GM12878 (cell line): ENCODE measurements around the gene ASAP2. TPM values are rescaled to one million over a fixed set of nuclear protein-coding genes. Genes with fewer than 3 reads are reported as not detected.

ENCODE experiments used
- ATAC-seq: fragments of 200-7000 bp; cut with Tn5 transposase; 3 replicates; pipeline ENCODE4 v1.9.1; 2020; ENCODE audit warnings: mild to moderate bottlenecking, moderate library complexity
- BruUV-seq: library from RNA; stranded (reverse); fragments of 400-500 nt; replicated peaks from 2 replicates; lab custom pipeline; 2021; lab: Mats Ljungman, UMichigan
- CTCF ChIA-PET: fragments of 300-600 bp; sonication (Branson Sonifier 250); formaldehyde crosslinking; extraction: SDS; loops from one replicate; lab custom pipeline; 2021; ENCODE audit warnings: inconsistent platforms; lab: Yijun Ruan, JAX
- POLR2A ChIA-PET: fragments of 350-600 bp; formaldehyde crosslinking; extraction: SDS; loops from one replicate; lab custom pipeline; 2021; ENCODE audit warnings: inconsistent platforms; lab: Charles Lee
- RAD21 ChIA-PET: fragments of 300-600 bp; sonication (Branson Sonifier 250); formaldehyde crosslinking; loops from one replicate; lab custom pipeline; 2023; ENCODE audit warnings: antibody characterized with exemption; ENCODE audit not compliant: unreplicated experiment; lab: Charles Lee
- SMC1A ChIA-PET: fragments of 300-600 bp; sonication (Branson Sonifier 250); formaldehyde crosslinking; loops from one replicate; lab custom pipeline; 2023; ENCODE audit not compliant: unreplicated experiment, uncharacterized antibody; lab: Charles Lee
- DNase-seq: peaks from one replicate; pipeline ENCODE4 v3.0.0-alpha.2; 2011; ENCODE audit warnings: low read depth, low spot score
- FAIRE-seq: peaks from 3 replicates; lab custom pipeline; 2011; peaks lifted over from hg19 to GRCh38; lab: Jason Lieb, UNC
- H2AFZ ChIP-seq: 2 replicates; pipeline ENCODE4 v1.6.0; 2011; ENCODE audit warnings: low read depth, low read length, control low read depth; ENCODE audit not compliant: control insufficient read depth
- H3K27ac ChIP-seq: 2 replicates; pipeline ENCODE4 v1.5.1; 2011; ENCODE audit warnings: control low read depth; ENCODE audit not compliant: control insufficient read depth, insufficient read depth
- H3K27me3 ChIP-seq, 2 experiments: replicated peaks in 1 of 2; 2 replicates each; pipeline versions ENCODE4 v1.6.0 to v1.6.1; 2011; ENCODE audit warnings: low read length in 1 of 2; ENCODE audit not compliant: control insufficient read depth in 2 of 2, insufficient read depth in 2 of 2
- H3K36me3 ChIP-seq, 2 experiments: 2 replicates each; pipeline ENCODE4 v1.5.1; 2011; ENCODE audit warnings: low read length in 1 of 2; ENCODE audit not compliant: control insufficient read depth in 2 of 2, insufficient read depth in 2 of 2
- H3K4me1 ChIP-seq: 2 replicates; pipeline ENCODE4 v1.6.1; 2011; ENCODE audit warnings: mild to moderate bottlenecking, low read length, moderate library complexity, mixed read lengths; ENCODE audit not compliant: control insufficient read depth, insufficient read depth
- H3K4me2 ChIP-seq: 2 replicates; pipeline ENCODE4 v1.6.0; 2011; ENCODE audit warnings: control low read depth; ENCODE audit not compliant: control insufficient read depth, insufficient read depth
- H3K4me3 ChIP-seq: fragments of 200-600 bp; sonication (generic); 2 replicates; pipeline ENCODE4 v1.5.1; 2016
- H3K79me2 ChIP-seq: 2 replicates; pipeline ENCODE4 v1.6.0; 2011; ENCODE audit warnings: low read length; ENCODE audit not compliant: control insufficient read depth, insufficient read depth
- H3K9ac ChIP-seq: 2 replicates; pipeline ENCODE4 v1.8.0; 2011; ENCODE audit warnings: low read length, control low read depth, mixed read lengths; ENCODE audit not compliant: control insufficient read depth, insufficient read depth
- H3K9me3 ChIP-seq: replicated peaks from 3 replicates; pipeline ENCODE4 v1.5.1; 2011; ENCODE audit warnings: mild to moderate bottlenecking, low read length; ENCODE audit not compliant: control insufficient read depth, insufficient read depth
- H4K20me1 ChIP-seq: 2 replicates; pipeline ENCODE4 v1.6.0; 2011; ENCODE audit not compliant: control insufficient read depth, insufficient read depth
- BCL11A ChIP-seq: IDR thresholded peaks from 2 replicates; pipeline ENCODE4 v1.6.1; 2011; ENCODE audit warnings: low read depth, low read length
- FOS ChIP-seq: IDR thresholded peaks from 3 replicates; pipeline ENCODE4 v1.6.1; 2011; ENCODE audit warnings: borderline replicate concordance; ENCODE audit not compliant: insufficient read length; ENCODE audit errors: extremely low read depth
- IKZF2 ChIP-seq, 2 experiments: fragments of 450-650 bp; IDR thresholded peaks; 2 replicates each; pipeline ENCODE4 v1.6.1; 2017; ENCODE audit warnings: mild to moderate bottlenecking in 2 of 2, moderate library complexity in 2 of 2
- NFYB ChIP-seq: IDR thresholded peaks from 2 replicates; pipeline ENCODE4 v1.6.1; 2011; ENCODE audit warnings: low read depth, mild to moderate bottlenecking, low read length, improper control_type of control experiment, moderate library complexity; ENCODE audit not compliant: insufficient read depth
- NRF1 ChIP-seq: conservative IDR thresholded peaks from 2 replicates; pipeline ENCODE4 v1.6.1; 2011; ENCODE audit warnings: mild to moderate bottlenecking, low read depth, low read length, improper control_type of control experiment
- RELA ChIP-seq: fragments of 450-650 bp; IDR thresholded peaks from 2 replicates; pipeline ENCODE4 v1.8.0; 2014; ENCODE audit warnings: borderline replicate concordance; ENCODE audit not compliant: partially characterized antibody
- SMAD1 ChIP-seq: fragments of 450-650 bp; IDR thresholded peaks from 2 replicates; pipeline ENCODE4 v1.6.1; 2018; ENCODE audit warnings: mild to moderate bottlenecking, low read depth; ENCODE audit not compliant: partially characterized antibody
- SP1 ChIP-seq: IDR thresholded peaks from one replicate; pipeline ENCODE4 v1.6.1; 2011; ENCODE audit warnings: low read depth, low read length
- ZNF687 ChIP-seq: fragments of 450-650 bp; IDR thresholded peaks from 2 replicates; pipeline ENCODE4 v1.6.1; 2017; ENCODE audit warnings: mild to moderate bottlenecking, moderate library complexity
- WGBS: methylation state at CpG from one replicate; pipeline ENCODE4 v1.1.6; 2016; ENCODE audit warnings: low lambda C conversion rate; ENCODE audit not compliant: insufficient replicate concordance, insufficient coverage; ENCODE audit errors: missing lambda C conversion rate; 5-methylcytosine and 5-hydroxymethylcytosine counted together
- in situ Hi-C: fragments of 300-500 bp; cut with MboI; formaldehyde crosslinking; loops from 9 replicates; pipeline ENCODE4 v1.14.3; 2018; ENCODE audit warnings: mixed read lengths
- intact Hi-C: fragments of 100-400 bp; cut with micrococcal nuclease; formaldehyde crosslinking; loops from one replicate; pipeline ENCODE4 v1.14.2; 2022; ENCODE audit not compliant: unreplicated experiment
- polyA plus RNA-seq, 11 experiments: library from polyadenylated mRNA; depleted of rRNA in 4 of 11; unstranded in 6 of 11; stranded (reverse) in 5 of 11; fragments of >200 nt; fragmentation: Nextera tagmentation in 4 of 11; fragmentation: Illumina TruSeq in 1 of 11; extraction: Ambion mirVana in 4 of 11; extraction: Trizol in 1 of 11; gene quantifications; 1 replicate in 1 of 11; 2 replicates in 10 of 11; pipeline versions ENCODE4 v1.2.1 to v1.2.3, GENCODE V29; 2011 to 2016; ENCODE audit warnings: inconsistent platforms in 2 of 11, missing spikeins in 2 of 11, low read depth in 1 of 11
- total RNA-seq, 4 experiments: library from RNA; depleted of rRNA in 3 of 4; stranded (reverse); fragments of >200 nt in 3 of 4; fragmentation: Illumina TruSeq in 1 of 4; extraction: Trizol in 1 of 4; gene quantifications; 2 replicates each; pipeline versions ENCODE4 v1.2.1 to v1.2.3, GENCODE V29; 2013 to 2021
- TF ChIP-seq, protein P1 (sequence below): IDR thresholded peaks from 2 replicates; pipeline ENCODE4 v1.6.1; 2012; ENCODE audit warnings: low read depth, low read length, improper control_type of control experiment
- TF ChIP-seq, protein P2 (sequence below): fragments of 450-650 bp; formaldehyde crosslinking; IDR thresholded peaks from 2 replicates; pipeline ENCODE4 v1.4.0; 2020; ENCODE audit warnings: mild to moderate bottlenecking, moderate library complexity

The ASAP2 gene
- total and polyA plus RNA-seq, 10 of the 15 experiments (the other 5 are each of a cell fraction or from before 2014, with no cell fraction given), result 0.05 to 0.27 (median 0.07) TPM; not detected in 4

DNA sequence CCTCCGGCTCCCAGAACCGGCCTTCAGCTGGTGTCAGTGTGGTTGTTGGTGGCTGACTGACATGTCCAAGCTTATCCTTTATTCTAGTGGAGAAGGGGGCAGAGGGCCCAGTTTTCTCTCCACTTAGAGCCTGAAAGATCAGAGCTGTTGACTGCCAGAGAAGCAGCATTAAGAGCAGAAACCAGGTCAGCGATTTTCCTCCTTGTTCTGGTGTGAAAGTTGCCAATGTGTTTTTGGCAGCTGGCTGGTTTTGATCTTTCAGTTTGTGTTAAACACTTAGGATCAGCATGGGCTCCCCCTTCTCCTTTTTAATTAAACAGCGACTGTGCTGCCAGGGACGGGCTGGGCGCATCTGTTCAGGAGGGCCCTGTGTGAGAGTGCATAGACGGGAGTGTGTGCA lies 100.9 kb downstream of the ASAP2 start:
- ATAC-seq (no peak), FAIRE-seq (no peak)
- in situ Hi-C loops, result no loop called here
- Histone ChIP-seq H3K9me3 (no peaks in the 10 kb centered on the region), H3K4me1 (no peaks in the 10 kb centered on the region), H3K27ac (no peak overlapping the region), H3K9ac (no peak overlapping the region), H3K27me3 (no peaks in the 10 kb centered on the region), H3K4me3 (no peak overlapping the region), H3K4me2 (no peak overlapping the region), H2AFZ (no peak overlapping the region)
- ChIA-PET POLR2A (no interaction called here), CTCF (no interaction called here), RAD21 (no interaction called here)
- 52% methylated on average over 7 of the region's 7 CpGs for WGBS
- BruUV-seq, result no TSS peak
- TF ChIP-seq NRF1 (no peak), SP1 (no peak), SMAD1 (no peak), FOS (no peak), RELA (no peak), BCL11A (no peak), NFYB (no peak), ZNF687 (no peak), IKZF2 (IDR thresholded peaks at IDR 0.05) (no peak)
- TF ChIP-seq, protein P1, sequence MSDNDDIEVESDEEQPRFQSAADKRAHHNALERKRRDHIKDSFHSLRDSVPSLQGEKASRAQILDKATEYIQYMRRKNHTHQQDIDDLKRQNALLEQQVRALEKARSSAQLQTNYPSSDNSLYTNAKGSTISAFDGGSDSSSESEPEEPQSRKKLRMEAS, result no peak
- TF ChIP-seq, protein P2, sequence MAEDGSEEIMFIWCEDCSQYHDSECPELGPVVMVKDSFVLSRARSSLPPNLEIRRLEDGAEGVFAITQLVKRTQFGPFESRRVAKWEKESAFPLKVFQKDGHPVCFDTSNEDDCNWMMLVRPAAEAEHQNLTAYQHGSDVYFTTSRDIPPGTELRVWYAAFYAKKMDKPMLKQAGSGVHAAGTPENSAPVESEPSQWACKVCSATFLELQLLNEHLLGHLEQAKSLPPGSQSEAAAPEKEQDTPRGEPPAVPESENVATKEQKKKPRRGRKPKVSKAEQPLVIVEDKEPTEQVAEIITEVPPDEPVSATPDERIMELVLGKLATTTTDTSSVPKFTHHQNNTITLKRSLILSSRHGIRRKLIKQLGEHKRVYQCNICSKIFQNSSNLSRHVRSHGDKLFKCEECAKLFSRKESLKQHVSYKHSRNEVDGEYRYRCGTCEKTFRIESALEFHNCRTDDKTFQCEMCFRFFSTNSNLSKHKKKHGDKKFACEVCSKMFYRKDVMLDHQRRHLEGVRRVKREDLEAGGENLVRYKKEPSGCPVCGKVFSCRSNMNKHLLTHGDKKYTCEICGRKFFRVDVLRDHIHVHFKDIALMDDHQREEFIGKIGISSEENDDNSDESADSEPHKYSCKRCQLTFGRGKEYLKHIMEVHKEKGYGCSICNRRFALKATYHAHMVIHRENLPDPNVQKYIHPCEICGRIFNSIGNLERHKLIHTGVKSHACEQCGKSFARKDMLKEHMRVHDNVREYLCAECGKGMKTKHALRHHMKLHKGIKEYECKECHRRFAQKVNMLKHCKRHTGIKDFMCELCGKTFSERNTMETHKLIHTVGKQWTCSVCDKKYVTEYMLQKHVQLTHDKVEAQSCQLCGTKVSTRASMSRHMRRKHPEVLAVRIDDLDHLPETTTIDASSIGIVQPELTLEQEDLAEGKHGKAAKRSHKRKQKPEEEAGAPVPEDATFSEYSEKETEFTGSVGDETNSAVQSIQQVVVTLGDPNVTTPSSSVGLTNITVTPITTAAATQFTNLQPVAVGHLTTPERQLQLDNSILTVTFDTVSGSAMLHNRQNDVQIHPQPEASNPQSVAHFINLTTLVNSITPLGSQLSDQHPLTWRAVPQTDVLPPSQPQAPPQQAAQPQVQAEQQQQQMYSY (CRISPR knock-in tag), result no peak
- TF ChIP-seq, all 136 proteins: peak for 0
- Histone ChIP-seq H3K36me3 (no peaks in the 10 kb centered on the region), H3K79me2 (no peaks in the 10 kb centered on the region), H4K20me1 (no peaks in the 10 kb centered on the region)
- intact Hi-C loops, result no loop called here
- SMC1A ChIA-PET, result no interaction called here
- no peak for DNase-seq
